ENCODE measurements around the gene KCNIP2. TPM values are rescaled to one million over a fixed set of nuclear protein-coding genes. Genes with fewer than 3 reads are reported as not detected.

KCNIP2 gene
- polyA plus RNA-seq, 3 donors from 2014 or later, result not detected

DNA sequence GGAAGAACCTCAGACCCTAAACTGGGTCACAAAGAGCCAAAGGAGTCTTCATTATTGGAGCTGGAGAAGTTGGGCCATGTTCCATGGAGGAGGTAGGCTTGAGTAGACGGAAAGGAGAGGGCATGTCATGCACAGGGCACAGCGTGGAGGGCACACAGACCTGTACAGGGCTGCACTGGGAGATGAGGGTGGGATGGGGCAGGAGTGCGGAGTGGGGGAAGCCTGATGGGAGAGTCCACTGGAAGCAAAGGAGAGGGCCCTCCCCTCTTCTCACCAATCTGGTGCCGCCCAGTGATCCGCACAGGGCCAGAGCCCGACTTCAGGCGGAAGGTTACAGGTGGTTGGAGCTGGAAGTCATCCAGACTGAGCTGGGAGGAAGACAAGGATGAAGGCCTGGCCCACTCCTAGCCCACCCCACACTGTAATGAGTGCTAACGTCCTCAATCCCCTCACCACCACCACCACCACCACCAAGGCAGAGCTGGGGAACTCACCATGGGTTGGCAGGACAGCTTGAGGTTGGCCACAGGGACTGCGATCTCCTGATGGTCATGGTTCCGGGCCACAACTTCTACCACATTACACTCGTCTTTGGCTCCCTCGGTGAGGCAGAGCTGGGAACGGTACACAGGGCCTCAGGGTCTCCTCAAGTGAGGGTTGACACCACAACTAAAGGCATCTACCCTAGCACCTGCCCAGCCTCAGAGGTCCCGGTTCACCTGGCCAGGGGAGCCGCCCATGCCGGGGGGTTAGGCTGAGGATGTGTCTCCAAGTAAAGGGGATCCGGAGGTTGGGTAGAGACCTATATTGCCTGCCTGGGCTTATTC lies 61.4 kb downstream of the KCNIP2 start:
- Mint-ChIP-seq H3K4me1 (peaks cover 62 to 75% of the 10 kb centered on the region in 2 donors), H3K4me3 (peak overlapping the region; percentile 93 to 100 (median 98)), H3K27ac (peak overlapping the region in 3 of 6 donors; percentile 74 to 96 (median 94)), H3K36me3 (peaks cover 7 to 16% (median 12%) of the 10 kb centered on the region in 3 donors), H3K9me3 (peaks cover 0 to 2% (median 0%) of the 10 kb centered on the region in 6 donors), H3K27me3 (ENCODE audit: low read depth in 3 of 3) (peaks cover 8 to 16% (median 10%) of the 10 kb centered on the region in 3 donors)
- no peak for DNase-seq

DNA sequence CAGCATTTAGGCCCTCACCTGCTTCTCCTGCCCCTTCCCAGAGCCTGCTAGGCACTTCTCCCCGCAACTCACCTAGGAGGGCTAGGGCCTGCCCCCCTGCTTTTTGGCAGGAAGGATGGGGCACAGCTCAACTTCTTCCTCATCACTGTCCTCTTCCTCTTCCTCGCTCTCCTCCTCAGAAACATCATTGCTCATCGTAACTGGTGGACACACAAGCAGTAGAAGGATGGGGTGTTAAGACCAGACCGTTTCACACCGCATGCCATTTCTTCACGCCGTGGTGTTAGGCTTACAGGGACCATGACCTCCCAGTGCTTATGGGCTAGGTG lies 62.0 kb downstream of the KCNIP2 start:
- peaks cover 0 to 2% (median 0%) of the 10 kb centered on the region in 6 donors for H3K9me3 Mint-ChIP-seq
- H3K27me3 Mint-ChIP-seq (ENCODE audit: low read depth in 3 of 3), result peaks cover 12 to 15% (median 14%) of the 10 kb centered on the region in 3 donors
- H3K4me3 Mint-ChIP-seq, result peak overlapping the region; percentile 61 to 100 (median 96)
- H3K36me3 Mint-ChIP-seq, result peaks cover 5 to 14% (median 10%) of the 10 kb centered on the region in 3 donors
- peak overlapping the region in 2 of 6 donors; percentile 34 to 74 for H3K27ac Mint-ChIP-seq
- peaks cover 64 to 75% of the 10 kb centered on the region in 2 donors for H3K4me1 Mint-ChIP-seq
- no peak for DNase-seq

DNA sequence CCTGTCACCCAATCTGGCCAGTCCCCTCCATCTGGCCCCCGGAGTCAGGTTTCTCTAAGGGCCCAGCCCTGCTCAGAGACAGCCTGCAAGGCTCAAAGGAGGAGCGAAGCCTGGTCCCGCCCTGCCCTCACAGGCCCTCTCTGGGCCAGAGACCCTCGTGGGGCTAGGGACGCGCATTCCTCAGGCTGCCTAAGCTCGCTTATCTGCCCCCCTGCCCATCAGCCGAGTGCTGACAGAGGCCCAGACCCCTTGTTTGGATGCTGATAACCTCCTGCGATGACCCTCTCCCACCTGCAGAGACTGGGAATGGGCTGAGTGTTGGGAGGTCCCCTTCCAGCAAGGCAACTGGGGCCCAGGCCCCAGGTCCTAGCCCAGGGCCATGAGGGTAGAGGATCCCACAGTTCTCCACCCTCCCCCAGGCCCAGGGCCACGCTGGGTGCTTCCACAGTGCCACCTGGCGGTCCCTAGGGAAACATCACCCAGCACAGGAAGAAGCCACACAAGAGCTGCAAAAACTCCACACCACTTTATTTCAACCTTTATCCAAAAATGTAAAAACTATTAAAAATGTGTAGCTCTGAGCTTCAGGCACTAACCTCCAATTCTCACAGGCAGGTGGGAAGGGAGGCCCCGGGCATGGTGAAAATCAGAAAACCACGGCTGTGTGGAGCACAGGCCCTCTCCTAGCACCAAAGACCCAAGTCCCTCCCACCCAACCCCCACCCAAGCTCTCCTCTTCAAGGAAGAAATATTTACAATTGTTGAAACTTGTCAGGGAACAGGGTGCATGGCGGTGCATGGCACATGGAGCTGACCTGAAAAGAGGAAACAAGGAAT lies 62.6 kb downstream of the KCNIP2 start:
- Mint-ChIP-seq H3K4me3 (peak overlapping the region; percentile 50 to 72 (median 63)), H3K27me3 (ENCODE audit: low read depth in 3 of 3) (peaks cover 12 to 15% (median 14%) of the 10 kb centered on the region in 3 donors), H3K36me3 (peaks cover 4 to 12% (median 8%) of the 10 kb centered on the region in 3 donors), H3K4me1 (peaks cover 62 to 74% of the 10 kb centered on the region in 2 donors), H3K27ac (peak overlapping the region in 1 of 6 donors; percentile 35), H3K9me3 (peaks cover 0 to 2% (median 0%) of the 10 kb centered on the region in 6 donors)
- DNase-seq, result peak; percentile 56 to 65 (median 60)

DNA sequence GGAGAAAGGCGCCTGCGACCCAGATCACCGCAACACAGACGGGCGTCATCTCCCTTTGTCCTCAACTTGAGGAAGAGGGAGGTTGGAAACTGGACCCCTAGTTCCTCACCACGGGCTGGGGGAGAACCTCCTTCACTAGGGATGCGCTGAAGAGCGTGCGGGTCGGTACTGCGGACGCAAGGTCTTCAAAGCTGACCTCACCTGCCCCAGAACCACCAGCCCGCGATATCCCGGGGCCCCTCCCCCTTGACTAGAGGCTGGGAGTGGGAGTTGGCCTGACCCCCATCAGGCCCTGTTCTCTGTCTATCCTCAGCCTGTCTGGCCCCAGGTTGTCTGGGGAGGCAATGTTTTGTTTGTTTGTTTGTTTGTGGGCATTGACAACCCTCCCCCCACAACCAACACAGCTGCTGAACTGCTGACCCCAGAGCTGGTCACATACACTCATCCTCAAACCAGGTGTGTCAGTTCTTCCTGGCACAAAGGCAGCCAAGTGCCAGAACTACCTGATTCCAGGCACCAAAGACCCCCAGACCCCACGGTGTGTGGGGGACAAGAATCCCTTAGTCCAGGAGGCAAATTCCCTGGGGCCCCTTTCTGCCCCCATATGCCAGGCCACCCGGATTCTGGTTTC lies 63.3 kb downstream of the KCNIP2 start:
- Mint-ChIP-seq H3K36me3 (peaks cover 0 to 5% (median 4%) of the 10 kb centered on the region in 3 donors), H3K27ac (peak overlapping the region in 1 of 6 donors; percentile 40), H3K27me3 (ENCODE audit: low read depth in 3 of 3) (peaks cover 12 to 15% (median 14%) of the 10 kb centered on the region in 3 donors), H3K4me1 (peaks cover 59 to 67% of the 10 kb centered on the region in 2 donors), H3K9me3 (peaks cover 0 to 2% (median 0%) of the 10 kb centered on the region in 6 donors), H3K4me3 (peak overlapping the region; percentile 75 to 94 (median 82))
- no peak for DNase-seq

DNA sequence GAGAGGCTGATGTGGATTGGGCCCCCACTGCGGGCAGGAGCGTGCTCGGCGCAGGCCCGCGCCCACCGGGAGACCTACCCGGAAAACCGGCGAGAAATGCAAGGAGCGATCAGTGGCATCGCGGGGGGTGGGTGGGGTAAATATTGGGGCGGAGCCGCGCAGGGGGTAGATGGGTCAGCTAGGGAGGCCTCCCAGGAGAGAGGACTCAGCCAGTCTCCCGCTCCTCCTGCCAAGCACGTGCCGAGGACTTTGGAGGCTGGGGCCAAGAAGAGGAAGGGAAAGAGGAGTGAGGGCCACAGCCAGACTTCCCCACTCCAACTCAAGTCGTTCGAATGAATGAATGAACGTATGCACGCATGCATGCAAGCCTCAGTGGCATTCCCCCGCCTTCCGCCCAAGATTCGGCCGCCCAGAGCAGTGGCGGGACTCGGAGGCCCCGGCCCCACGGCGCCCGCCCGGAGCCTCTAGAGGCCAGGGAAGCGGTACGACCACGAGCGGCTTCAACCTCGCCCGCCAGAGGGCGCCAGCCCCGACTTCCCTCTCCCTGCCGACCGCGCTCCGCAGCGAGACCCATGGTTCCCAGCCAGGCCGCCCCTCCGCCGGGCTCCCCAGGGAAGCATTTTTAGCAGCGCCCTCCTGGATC lies 63.9 kb downstream of the KCNIP2 start:
- Mint-ChIP-seq H3K27ac (peak overlapping the region in 1 of 6 donors; percentile 40), H3K4me3 (peak overlapping the region; percentile 75 to 94 (median 82)), H3K36me3 (peaks cover 0 to 5% (median 0%) of the 10 kb centered on the region in 3 donors), H3K9me3 (peaks cover 0 to 2% (median 0%) of the 10 kb centered on the region in 6 donors), H3K27me3 (ENCODE audit: low read depth in 3 of 3) (peaks cover 14 to 15% (median 14%) of the 10 kb centered on the region in 3 donors), H3K4me1 (peaks cover 59 to 61% of the 10 kb centered on the region in 2 donors)
- DNase-seq, result peak; percentile 77 to 81 (median 80)

DNA sequence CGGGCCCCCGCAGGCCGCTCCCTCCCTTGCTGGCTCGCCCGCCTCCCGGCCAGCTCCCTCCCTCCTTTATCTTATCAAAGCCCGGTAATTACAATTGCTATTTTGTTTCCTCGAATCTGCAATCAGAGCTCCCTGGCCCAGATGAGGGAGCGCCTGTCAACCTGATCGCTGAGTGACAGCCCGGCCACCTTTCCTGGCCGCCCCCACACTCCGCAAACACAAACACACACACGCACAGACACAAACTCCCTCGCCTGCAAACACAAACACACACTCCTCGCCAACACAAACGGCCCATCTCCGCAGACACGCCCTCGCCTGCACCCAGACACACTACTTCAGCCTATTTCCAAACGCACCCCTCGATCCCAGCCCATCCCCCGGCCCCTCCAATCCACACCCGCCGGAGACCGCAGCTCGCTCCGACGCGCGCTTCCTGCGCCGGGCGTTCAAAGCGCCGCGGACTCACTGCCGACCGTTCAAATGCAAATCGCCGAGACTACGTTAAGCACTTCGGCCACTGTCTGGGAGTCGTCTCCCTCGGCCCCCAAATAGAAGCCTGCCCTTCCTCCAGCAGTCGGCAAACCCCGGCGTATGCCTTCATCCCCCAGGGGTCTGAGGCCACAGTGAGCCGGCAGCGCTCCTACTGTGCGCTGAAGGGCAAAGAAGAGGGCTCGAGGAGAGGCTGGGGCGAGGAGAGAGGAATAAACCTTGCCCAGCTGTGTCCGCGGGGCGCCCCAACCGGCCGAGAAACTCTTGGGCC lies 64.6 kb downstream of the KCNIP2 start:
- Mint-ChIP-seq H3K9me3 (peaks cover 0 to 2% (median 0%) of the 10 kb centered on the region in 6 donors), H3K4me3 (peak overlapping the region; percentile 75 to 94 (median 82)), H3K27me3 (ENCODE audit: low read depth in 3 of 3) (peaks cover 16 to 20% (median 19%) of the 10 kb centered on the region in 3 donors), H3K36me3 (no peaks in the 10 kb centered on the region), H3K27ac (peak overlapping the region in 1 of 6 donors; percentile 73), H3K4me1 (peaks cover 54% of the 10 kb centered on the region in 2 donors)
- peak; percentile 12 to 28 (median 22) for DNase-seq

- no peak for DNase-seq
- Mint-ChIP-seq H3K4me1 (peaks cover 47% of the 10 kb centered on the region in 2 donors), H3K9me3 (peaks cover 0 to 2% (median 0%) of the 10 kb centered on the region in 6 donors), H3K4me3 (peak overlapping the region; percentile 34 to 94 (median 55)), H3K27ac (no peak overlapping the region), H3K27me3 (ENCODE audit: low read depth in 3 of 3) (peaks cover 21 to 26% (median 23%) of the 10 kb centered on the region in 3 donors), H3K36me3 (no peaks in the 10 kb centered on the region)
These were observed 65.3 kb downstream of the KCNIP2 start for GRCh38 chr10:101778151-101778780.

DNA sequence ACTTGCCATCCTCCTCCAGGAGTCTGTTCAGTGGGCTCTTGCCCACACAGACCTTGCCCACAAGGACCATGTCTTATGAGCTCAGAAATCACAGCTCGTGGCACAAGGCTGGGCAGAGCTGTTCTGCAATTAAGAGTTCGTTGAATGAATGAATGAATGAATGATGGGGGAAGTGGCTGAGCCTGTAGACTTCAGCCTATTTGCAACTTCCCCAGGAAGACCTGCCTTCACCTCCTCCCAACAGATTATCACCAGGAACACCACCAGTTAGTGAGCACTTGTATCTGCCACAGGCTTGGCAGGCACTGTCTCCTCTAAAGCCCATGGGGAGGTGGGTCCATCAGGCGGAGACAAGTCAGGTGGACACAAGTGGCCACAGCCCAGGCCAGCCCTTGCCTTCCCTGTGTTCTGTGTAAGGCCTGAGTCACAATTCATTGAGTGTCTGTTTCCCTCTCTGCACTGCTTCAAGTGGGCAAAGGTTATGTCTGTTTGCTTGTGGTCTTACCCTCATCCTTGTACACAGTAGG lies 65.9 kb downstream of the KCNIP2 start:
- Mint-ChIP-seq H3K4me3 (peak overlapping the region in 4 of 5 donors; percentile 34 to 55 (median 46)), H3K27ac (no peak overlapping the region), H3K9me3 (peaks cover 0 to 2% (median 0%) of the 10 kb centered on the region in 6 donors), H3K27me3 (ENCODE audit: low read depth in 3 of 3) (peaks cover 21 to 26% (median 26%) of the 10 kb centered on the region in 3 donors), H3K4me1 (peaks cover 41% of the 10 kb centered on the region in 2 donors), H3K36me3 (no peaks in the 10 kb centered on the region)
- no peak for DNase-seq

GRCh38 chr10:101776161-101776817 lies 67.3 kb downstream of the KCNIP2 start:
- Mint-ChIP-seq H3K27me3 (ENCODE audit: low read depth in 3 of 3) (peaks cover 25 to 34% (median 30%) of the 10 kb centered on the region in 3 donors), H3K4me3 (peak overlapping the region in 1 of 5 donors; percentile 45), H3K4me1 (peaks cover 27 to 31% of the 10 kb centered on the region in 2 donors), H3K27ac (no peak overlapping the region), H3K36me3 (no peaks in the 10 kb centered on the region), H3K9me3 (peaks cover 0 to 2% (median 0%) of the 10 kb centered on the region in 6 donors)
- DNase-seq, result no peak

Data from immature natural killer cell (primary cell).